Stimulated activated CD8-positive, alpha-beta memory T cell treated with anti-CD3 and anti-CD28 coated beads, Interleukin-12 subunit alpha, Interleukin-12 subunit beta, amount 100 ng/mL, for 24 hours (primary cell): ENCODE measurements around the gene FXYD7.

ENCODE experiments used
- DNase-seq: peaks from one replicate; pipeline ENCODE4 v3.0.0-alpha.2; 2020; ENCODE audit errors: extremely low read depth

FXYD7 gene

DNA sequence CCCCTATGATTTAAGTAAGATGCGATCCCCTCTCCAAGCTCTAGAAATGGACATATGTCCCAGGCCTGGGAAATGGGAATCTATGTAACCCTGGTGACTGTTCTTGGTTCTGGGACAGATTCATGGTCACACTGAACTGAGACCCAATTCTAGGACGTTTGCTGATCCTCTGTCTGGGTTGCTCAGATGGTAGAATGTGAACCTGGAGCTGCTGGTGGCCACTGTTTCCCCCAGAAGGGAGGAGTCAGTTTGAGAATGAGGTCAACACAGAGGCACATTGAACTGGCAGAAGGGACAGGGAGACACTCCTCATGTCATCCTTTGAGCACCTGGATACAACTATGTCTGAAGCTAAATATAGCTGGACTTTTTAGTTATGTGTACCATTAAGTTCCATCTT lies 56.4 kb downstream of the FXYD7 start:
- no peak for DNase-seq

DNA sequence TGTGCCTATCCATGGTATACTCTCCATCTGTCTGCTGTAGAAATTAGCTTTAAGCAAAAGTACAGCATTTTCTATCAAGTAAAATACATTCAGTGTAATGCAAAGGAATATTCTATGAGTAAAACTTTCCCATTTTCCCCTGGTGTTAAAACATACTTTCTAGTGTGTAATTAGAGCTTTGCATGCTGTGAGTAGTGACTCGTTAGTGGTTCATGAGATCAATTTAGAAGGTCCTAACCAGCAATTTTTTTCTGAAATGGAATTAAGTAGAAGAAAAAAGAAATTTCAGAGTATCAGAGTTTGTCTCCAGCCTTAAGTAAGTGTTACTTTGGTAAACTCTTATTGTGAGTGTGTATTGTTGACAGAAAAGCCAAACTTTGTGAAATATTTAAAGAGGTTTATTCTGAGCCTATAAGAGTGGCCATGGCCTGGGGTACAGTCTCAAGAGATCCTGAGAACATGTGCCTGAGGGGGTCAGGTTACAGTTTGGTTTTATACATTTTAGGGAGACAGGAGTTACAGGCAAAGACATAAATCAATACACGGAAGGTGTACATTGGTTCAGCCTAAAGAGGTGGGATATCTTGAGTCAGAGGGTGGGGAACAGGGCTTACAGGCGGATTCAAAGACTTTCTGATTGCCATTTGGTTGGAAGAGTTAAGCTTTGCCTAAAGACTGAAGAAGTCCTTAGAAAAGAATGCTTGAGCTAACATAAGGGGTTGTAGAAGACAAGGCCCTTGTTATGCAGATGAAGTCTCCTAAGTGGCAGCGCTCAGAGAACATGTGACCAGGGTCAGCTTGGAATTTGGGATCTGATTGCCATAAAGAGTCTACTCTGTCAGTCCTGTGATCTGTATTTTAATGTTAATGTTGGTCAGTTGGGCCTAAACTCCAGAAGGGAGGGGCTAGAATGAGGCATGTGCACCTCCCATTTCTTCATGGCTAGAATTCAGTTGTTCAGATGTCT lies 60.0 kb downstream of the FXYD7 start:
- DNase-seq = no peak
